Stimulated activated CD4-positive, alpha-beta T cell treated with anti-CD3 and anti-CD28 coated beads, Interleukin-12 subunit alpha, Interleukin-12 subunit beta, amount 100 ng/mL, for 24 hours (primary cell): ENCODE data around the gene DTWD1.
A peak's percentile ranks its signal among the peaks of the same experiment; 100 is the strongest.
"Not testable (repeated sequence)": the region's sequence is repeated elsewhere in the genome, so short reads cannot be mapped to it uniquely, and the experiment has no call there.

Experiments used
- DNase-seq, 2 experiments: peaks; one replicate each; pipeline ENCODE4 v3.0.0-alpha.2; 2020; ENCODE audit warnings: low read depth in 2 of 2

Gene DTWD1, protein sequence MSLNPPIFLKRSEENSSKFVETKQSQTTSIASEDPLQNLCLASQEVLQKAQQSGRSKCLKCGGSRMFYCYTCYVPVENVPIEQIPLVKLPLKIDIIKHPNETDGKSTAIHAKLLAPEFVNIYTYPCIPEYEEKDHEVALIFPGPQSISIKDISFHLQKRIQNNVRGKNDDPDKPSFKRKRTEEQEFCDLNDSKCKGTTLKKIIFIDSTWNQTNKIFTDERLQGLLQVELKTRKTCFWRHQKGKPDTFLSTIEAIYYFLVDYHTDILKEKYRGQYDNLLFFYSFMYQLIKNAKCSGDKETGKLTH

DNA sequence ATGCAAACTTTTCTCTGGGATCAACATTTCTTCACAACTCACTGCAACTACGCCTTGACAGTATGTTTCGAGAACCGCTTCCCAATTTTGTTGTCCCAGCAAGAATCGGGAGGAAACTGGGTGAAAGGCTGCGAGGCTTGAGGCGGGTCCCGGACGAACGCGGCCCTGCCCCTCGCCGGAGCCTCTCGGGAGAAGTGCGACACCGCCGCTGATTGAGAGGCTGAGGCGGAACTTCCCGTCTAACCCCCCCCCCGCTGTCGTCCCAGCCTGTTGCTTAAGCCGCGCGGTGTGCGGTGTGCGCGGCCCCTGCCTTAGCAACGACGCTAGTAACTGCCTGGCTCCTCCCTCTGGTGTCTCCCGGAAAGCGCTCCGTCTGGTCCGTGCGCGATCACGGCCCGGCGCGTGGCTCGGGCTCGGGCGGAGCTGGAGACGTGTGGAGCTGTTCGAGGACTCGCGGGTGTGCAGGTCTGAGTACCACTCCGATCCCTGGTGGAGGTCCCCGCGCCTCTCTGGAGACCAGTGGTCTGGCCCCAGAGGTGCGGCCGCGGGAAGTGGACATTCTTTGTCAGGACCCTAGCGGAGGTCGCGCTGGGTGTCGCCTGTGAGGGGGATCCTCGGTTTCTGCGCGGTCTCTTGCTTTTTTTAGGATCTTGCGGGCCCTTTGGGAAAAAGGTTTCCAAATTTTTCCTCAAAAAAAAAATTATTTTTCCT lies at the start of gene DTWD1, which contains the start of gene FAM227B:
Gene DTWD1, plus strand, starts transcription at position 391 of the 711 bp plus-strand sequence. CDS start 4,120 bp downstream, outside the sequence.
Gene FAM227B, minus strand, starts transcription at position 161 of the 711 bp plus-strand sequence. CDS start 5,647 bp downstream, outside the sequence.
- DNase-seq: peak; percentile 86 to 89

DNA sequence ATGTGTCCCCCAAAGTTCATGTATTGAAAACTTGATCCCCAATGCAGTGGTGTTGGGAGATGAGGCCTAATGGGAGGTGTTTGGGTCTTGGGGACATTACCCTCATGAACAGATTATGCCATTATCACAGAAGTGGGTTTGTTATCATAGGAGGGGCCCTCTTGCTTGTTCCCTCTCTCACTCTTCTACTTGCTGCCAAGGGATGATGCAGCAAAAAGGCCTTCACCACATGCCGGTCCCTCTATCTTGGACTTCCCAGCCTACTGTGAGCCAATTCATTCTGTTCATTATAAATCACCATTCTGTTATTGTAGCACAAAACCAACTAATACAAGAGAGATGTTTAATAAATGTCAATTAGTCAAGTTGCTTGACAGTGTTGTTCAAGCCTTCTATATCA lies 47.4 kb upstream of the DTWD1 start:
- no peak for DNase-seq

DNA sequence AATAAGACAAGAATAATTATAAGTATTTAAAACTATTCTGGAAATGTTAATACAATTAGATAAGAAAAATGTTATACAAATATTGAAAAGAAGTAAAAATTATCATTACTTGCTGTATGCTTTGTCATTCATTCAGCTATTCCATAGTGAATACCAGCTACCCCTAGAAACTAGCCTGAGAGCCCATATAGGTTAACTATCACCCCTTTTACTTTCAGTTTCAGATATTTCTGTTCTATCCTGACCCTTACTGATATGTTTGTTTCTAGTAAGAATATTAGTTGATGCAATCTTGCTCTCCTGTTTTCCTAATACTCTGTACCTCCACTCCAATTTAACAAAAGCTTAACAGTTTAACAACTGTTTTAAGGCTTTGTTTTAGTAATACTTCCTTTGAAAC lies 31.8 kb upstream of the DTWD1 start:
- DNase-seq: no peak

DNA sequence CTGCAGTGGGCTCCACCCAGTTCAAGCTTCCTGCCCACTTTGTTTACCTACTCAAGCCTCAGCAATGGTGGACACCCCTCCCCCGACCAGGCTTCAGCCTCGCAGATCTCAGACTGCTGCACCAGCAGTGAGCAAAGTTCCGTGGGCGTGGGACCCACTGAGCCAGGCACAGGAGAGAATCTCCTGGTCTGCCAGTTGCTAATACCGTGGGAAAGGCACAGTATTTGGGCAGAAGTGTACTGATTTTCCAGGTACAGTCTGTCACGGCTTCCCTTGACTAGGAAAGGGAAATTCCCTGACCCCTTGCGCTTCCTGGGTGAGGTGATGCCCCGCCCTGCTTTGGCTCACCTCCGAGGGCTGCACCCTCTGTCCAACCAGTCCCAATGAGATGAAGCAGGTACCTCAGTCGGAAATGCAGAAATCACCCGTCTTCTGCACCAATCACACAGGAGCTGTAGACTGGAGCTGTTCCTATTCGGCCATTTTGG lies 28.0 kb upstream of the DTWD1 start:
- DNase-seq: not testable (repeated sequence)

DNA sequence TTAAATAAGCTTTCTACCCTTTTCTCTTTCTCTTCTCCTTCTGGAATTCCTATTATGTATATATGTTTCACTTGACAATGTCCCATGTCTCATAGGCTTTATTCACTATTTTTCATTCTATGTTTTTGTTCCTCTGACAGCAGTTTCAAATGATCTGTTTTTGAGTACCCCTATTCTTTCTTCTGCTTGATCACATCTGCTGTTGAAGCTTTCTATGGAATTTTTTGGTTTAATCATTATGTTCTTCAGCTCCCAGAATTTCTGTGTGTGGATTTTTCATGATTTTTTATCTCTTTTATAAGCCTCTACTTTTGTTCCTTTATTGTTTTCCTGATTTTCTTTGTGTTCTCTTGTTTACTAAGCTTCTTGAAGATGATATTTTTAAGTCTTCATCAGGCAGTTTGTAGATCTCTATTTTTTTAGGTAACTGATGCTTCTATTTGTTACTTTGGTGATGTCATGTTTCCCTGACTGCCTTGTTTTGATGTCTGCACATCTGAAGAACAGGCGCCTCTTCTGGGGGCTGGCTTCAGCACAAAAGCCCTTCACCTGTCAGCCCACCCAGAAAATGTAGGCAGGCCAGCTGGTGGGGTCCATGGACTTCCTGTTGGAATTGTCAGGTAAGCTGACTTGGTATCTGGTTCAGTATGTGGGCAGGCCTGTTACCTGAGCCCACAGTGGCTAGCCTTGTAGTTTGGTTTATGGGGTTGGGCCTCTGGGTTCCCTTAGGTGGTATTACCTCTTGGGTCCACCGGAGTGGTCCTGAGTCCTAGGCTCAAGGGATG lies 16.0 kb upstream of the DTWD1 start:
- DNase-seq: no peak

DNA sequence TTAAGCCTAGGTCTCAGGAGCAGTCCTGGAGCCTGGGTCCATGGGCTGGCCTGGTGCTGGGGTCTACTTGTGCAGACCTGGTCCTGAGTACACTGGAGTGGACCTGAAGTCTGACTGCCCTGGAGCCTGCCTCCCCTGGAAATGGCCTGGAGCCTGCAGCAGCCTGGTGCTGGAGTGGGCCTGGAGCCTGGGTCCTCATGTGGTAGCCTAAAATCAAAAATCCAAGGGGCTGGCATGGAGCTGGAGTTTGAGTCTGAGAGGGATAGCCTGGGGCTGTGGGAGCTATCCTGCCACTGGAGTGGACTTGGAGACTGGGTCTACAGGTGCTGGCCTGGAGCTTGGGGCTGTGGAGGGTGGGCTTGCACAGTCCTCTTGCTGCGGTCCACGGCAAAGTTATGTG lies 15.3 kb upstream of the DTWD1 start:
- no peak for DNase-seq

DNA sequence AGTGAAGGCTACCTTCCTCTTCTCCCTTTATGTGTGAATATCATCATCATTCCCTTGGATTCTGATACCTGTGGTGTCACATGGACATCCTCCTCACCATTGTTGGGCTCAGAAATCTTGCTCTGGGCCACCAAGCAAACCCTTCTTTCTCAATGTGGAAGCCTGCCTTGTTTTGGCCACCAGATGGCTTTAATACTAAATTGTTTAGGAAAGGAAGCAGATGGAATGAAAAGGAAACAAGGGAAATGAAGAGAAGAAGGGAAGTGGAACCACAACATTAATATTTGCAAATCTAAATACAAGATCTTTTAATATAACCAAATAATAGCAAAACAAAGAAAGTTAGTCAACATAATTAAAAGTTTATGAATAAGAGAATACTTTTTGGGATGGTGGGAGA lies 14.3 kb upstream of the DTWD1 start:
- DNase-seq: no peak

DNA sequence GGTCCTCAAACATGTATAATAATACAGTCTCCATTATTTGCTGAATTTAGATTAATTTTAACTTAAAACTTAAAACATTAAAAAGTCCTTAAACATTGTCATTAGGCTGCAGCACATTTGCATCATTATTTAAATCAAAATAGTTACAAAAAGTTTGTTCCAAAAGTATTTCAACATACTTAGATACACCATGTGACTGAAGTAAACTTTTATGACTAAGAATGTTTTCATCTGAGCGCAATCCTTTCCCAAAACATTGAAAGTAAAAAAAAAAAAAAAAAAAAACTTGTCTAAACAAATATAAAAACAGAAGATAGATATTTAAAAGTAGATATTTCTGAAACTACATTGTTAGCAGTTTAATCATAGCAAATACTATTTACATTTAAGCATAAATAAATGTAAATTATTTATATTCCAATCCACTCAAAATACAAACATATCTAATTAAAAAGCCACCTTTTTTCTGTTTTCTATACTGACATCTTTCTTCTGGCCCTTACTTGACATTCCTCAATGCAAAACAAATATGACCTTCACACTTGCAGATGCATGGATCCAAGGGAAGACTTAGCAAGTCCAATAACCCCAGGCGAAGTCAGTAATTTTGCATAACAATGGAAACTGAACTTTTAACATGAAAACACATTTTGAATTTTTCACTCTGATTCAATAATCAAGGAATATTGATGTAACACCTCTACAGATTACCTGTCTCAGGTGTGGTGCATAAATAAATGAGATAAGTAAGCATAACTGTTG lies 10.5 kb upstream of the DTWD1 start:
- no peak for DNase-seq

DNA sequence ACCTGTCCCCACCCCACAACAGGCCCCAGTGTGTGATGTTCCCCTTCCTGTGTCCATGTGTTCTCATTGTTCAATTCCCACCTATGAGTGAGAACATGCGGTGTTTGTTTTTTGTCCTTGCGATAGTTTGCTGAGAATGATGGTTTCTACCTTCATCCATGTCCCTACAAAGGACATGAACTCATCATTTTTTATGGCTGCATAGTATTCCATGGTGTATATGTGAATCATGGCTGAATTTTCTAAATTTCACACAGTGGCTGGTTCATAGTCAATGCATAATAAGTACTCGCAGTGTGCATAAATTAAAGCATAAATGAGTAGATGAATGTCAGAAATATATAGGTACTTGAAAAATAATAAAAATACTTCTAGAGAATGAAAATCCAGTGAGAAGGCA lies 8.6 kb upstream of the DTWD1 start:
- DNase-seq: not testable (repeated sequence)

DNA sequence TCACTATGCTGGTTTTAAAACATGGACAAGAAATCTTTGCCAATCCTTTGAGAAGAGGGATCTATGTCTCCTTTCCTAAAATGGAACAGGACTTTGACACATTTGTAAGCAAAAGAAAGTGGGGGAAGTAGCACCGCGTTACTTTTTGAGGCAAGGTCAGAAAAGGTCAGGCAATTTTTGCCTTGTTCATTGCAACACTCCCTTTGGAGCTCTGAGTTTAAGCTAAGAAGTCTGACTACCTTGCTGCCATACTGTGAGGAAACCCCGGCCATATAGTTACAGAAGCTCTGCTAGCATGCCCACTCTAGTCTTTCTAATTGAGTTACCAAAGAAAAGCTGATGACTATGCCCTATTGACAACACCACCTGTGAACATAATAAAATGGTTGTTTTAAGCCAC lies 1.6 kb upstream of the DTWD1 start:
- no peak for DNase-seq

DNA sequence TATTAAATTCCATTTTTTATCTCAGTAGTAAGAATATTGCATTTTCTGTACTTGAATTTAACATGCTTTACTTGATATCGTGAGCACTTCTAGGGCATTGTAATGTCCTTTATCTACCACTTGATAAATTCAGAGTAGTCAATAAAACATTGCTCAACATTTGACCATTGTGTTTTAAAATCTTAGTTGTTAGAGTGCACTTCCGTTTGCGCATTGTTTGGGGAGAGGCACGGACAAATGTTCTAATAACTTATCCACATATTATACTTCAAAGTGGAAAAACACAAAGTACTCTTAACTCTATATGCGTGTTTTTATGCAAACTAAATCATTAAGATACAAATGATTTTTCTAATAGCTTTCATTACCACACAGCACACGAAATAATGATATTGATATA lies 649 bp upstream of the DTWD1 start:
- no peak for DNase-seq

DNA sequence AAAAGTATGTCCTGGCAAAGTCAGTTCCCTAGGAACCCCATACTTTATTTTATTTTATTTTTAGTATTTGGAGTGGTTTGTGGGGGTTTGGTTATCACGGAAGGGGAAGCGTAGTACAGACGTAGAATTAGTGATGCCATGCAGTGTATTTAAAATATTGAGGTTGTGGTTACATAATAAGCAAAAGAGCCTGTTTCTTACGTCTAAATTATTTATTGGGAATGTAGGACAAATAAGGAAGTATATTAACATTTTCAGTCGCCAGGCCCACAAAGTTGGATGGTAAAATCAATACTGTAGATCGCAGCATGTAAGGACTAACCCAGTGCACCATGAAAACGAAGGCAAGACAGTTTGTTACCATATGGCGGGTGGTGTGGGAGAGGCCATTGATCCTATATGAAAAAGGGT lies 558 bp downstream of the DTWD1 start:
- DNase-seq: no peak

DNA sequence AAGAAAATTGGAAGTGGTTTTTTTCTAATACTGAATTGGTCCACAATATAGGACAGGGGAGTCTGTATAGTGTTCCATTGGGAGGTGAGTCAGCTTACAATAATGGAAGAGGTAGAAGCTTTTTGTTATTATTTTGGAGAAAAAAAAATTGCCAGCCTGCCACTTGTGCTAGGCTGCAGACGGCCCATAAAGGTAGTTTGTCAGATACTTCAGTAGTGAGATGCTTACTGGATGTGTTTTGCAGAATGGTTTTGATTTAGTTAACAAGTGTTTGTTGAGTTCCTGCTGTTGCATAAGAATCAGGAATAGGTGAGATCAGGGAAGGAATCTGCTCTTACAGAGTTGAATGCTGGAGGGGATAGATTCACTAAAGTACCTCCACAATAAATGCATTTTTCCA lies 1.0 kb downstream of the DTWD1 start:
- no peak for DNase-seq

DNA sequence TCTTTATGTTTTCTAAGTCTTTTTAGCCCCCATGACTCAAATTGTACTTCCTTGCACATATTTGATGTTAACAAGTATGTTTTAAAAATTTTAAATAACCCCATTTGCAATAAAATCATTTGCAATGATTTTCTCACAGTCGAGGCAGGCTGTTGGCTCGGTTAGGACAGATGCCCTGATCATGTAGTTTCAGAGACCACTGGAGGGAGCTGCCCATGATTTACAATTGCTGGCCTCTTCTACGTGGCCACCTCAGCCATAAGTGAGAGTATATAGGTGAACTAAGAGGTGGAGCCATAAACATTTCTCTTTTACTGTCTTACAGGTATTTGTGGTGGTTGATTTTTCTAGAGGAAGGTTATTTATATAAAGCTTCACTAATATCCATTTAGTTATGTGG lies 1.7 kb downstream of the DTWD1 start:
- no peak for DNase-seq

DNA sequence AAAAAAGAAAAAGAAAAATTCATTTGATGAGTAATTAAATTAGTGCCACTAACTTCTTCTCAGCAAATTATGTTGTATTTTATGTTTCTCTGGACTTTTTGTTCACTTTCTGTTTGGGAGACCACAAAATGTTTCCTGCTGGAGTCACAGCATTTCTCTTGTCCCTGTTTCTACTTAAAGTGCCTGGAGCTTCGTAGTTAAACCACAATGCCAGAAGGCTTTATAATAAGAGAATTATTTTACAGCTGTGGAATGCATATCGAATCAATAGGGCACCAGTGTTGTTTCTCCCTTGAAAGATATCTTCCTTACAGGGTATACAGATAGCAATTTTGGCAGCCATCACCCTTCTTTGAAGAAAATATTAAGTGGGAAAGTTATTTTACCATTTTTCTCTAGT lies 3.2 kb downstream of the DTWD1 start:
- no peak for DNase-seq

DNA sequence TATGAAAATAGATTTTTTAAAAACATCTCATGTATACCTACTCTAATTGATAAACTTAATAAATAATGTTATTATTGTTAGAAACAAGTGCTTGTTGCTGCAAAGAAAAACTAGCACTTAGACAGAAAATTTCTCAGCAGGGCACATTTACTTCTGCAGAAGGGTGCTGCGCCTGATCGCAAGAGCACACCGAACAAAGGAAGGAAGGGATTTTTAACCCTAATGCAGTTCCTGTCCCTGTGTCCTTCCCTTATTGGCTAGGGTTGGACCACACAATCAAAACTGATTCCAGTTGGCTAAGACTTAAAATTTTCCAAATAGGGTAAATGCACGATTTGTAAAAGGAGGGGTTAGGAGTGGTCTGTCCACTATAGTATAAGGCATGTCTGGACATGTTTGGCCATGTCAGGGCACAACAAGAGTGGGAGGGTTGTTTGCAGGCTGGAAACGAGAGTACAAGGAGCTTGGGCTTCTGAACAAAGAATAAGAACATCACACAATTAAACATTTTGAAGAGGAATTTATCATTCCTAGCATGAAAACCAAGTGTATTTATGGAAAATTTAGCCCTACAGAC lies 4.7 kb downstream of the DTWD1 start:
- no peak for DNase-seq

DNA sequence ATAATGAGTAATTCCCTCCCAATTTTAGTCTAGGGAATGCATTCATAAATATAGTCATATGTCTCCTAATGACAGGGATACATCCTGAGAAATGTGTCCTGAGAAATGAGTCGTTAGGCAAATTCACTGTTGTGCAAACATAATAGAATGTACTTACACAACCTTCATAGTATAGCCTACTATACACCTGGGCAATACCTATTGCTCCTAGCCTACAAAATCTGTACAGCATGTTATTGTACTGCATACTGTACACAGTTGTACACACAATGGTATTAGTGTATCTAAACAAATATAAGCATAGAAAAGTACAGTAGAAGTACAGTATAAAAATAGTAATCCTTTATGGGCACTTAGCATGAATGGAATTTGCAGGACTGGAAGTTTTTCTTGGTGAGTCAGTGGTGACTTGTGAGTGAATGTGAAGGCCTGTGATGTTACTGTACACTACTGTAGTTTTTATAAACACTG lies 6.6 kb downstream of the DTWD1 start:
- no peak for DNase-seq

DNA sequence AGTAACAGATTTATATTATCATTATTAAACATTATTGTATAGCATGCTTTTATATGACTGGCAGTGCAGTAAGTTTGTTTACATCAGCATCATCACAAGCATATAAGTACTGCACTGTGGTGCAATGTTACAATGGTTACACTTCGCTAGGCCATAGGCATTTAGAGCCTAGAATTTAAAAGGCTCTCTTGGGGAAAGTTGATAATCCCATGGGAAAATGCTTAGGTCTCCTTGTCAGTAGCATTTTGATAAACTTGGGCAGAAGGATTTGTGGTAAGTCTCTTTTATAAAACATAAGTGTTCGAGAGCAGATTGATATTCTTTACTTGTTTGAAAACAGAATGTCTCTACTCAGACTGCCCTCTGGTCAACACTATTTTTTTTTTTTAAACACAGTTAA lies 7.5 kb downstream of the DTWD1 start:
- no peak for DNase-seq

DNA sequence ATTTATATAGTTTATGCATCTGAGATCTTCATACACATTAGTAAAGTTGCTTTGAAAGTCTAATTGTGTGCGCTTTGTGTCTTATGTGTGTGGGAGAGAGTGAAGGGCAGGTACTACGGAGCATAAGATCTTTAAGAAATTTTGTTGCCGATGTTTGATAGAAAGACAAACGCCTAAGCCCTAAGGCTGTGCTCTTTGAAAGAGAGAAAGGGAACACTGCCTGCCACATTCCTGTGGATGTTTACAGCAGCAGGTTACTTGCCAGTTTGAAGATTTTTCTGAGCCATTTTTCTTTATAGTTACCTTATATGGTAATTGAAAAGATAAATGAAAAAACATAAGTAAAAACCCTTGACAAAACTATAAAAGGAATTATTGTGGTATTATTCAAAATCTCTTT lies 17.0 kb downstream of the DTWD1 start:
- DNase-seq: no peak

DNA sequence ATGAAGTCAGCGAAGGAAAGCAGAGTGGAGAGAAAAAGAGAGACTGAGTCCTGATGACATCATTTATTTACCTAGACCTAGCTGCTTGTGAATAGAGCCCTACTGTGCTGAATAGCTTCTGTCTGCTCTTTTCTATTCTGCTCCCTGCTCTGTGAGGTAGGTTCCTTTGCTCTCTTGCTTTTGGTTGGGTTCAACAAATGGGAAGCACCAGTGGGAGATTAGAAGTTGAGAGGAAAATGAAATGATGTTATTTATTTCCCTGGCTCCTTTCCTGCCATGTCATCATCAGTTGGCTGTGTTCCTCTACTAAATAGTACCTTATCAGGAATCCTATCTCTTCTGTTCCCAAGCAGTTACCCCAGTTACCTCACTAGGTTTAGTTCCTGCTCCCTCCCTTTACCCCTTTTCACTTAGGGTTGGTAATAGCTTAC lies 23.5 kb downstream of the DTWD1 start:
- no peak for DNase-seq

DNA sequence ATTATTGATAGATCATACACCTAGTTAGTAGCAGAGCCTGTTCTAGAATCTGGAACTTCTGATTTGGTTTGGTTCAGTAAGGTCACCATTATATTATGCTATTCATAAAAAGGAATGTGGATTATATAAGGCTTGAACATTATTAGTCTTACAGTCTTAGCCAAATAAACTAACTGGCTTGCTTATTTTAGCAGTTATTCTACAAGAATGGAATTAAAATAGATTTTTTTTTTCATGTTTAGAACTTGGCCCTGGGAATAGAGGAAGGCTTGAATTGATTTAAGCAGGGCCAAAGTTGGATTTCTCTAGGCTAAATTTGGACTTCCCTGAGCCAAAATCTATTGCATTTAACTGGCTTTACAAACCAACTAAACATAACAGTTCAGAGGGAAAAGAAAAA lies 24.4 kb downstream of the DTWD1 start:
- no peak for DNase-seq
